Hepatocyte (in vitro differentiated cells): ENCODE data around the gene ANAPC16.

Source experiments
- EZH2phosphoT487 ChIP-seq: fragments of 200-600 bp; sonication (generic); IDR thresholded peaks from one replicate; pipeline ENCODE4 v1.6.1; 2018; ENCODE audit warnings: antibody characterized with exemption, mild to moderate bottlenecking, low read depth, moderate library complexity; ENCODE audit not compliant: unreplicated experiment, severe bottlenecking
- TF ChIP-seq, protein P1 (sequence below): fragments of 200-600 bp; sonication (generic); IDR thresholded peaks from 2 replicates; pipeline ENCODE4 v1.5.1; 2016; ENCODE audit warnings: antibody characterized with exemption, mild to moderate bottlenecking; ENCODE audit not compliant: poor library complexity

DNA sequence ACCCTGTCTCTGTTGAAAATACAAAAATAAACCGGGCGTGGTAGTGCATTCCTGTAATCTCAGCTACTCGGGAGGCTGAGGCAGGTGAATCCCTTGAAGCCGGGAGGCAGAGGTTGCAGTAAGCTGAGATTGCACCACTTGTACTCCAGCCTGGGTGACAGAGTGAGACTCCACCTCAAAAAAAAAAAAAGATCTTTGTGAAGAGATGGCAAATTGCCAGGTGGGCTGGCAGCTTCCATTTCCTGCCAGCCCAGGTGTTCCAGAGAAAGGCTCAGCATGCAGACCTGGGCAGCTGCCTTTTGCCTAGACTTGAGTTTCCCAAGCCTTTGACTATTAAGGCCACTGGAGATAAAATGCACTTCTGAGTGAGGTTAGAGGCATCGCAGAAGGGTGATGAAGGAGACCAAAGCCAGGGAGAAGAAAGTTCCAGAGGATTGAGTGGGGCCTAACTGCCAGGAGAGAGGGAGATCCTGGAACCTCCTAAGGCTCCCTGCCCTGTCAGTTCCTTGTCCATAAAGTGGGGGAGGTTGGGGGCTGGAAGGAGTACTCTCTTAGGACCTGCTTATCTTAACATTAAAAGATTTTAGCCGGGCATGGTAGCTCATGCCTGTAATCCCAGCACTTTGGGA, 47.9 kb downstream of the ANAPC16 start:
- TF ChIP-seq EZH2phosphoT487: no peak
- TF ChIP-seq, protein P1, sequence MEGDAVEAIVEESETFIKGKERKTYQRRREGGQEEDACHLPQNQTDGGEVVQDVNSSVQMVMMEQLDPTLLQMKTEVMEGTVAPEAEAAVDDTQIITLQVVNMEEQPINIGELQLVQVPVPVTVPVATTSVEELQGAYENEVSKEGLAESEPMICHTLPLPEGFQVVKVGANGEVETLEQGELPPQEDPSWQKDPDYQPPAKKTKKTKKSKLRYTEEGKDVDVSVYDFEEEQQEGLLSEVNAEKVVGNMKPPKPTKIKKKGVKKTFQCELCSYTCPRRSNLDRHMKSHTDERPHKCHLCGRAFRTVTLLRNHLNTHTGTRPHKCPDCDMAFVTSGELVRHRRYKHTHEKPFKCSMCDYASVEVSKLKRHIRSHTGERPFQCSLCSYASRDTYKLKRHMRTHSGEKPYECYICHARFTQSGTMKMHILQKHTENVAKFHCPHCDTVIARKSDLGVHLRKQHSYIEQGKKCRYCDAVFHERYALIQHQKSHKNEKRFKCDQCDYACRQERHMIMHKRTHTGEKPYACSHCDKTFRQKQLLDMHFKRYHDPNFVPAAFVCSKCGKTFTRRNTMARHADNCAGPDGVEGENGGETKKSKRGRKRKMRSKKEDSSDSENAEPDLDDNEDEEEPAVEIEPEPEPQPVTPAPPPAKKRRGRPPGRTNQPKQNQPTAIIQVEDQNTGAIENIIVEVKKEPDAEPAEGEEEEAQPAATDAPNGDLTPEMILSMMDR: no peak
